ENCODE measurements around the gene ZNF660. TPM values are rescaled to one million over a fixed set of nuclear protein-coding genes. Genes with fewer than 3 reads are reported as not detected.

ZNF660 gene
- total and polyA plus RNA-seq, 9 of the 15 experiments (the other 6 are each of a cell fraction or from before 2014, with no cell fraction given), result 0.06 to 0.65 (median 0.17) TPM

DNA sequence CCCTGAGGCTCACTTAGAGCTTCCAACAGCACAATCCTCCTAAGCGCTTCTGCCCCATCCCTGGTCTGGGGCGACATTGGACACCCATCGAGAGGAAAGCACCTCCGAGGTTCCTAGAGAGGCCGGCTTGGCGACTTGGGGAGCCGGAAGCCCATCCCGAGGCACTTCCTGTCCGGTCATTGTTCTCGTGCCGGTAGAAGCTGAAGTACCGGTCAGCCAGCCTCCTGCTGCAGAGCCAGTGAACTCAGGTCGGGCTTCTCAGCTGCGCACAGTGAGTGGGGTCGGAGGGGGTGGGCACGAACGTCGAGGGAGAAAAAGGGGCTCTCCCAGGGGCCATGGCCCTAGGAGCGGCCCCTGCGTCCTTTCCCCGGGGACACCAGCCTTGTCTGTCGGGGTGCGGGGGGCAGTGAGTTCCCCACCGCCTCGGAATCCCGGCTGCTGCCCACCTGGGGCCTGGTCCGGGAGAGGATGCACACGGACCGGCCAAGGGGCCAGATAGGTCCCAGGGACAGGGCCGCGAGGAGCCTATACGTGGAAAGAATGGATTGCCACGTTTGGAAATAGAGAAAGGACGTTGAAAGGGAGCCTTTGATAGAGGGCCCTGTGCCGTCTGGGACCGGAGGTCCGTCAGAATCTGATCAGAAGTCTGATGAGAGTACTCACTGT is 63.9 kb downstream of the ZNF660 start, which contains the start of gene ZNF35 (continued):
- TF ChIP-seq PRDM10 (IDR thresholded peaks at IDR 0.05; ENCODE audit: partially characterized antibody) (no peak), ZNF785 (CRISPR knock-in tag; IDR thresholded peaks at IDR 0.05) (no peak), ZNF507 (tag; conservative IDR thresholded peaks at IDR 0.05) (no peak), RBBP5 (IDR thresholded peaks at IDR 0.05; ENCODE audit: borderline replicate concordance, insufficient read depth, low read length, poor library complexity, severe bottlenecking) (peak; percentile 80), HDAC3 (IDR thresholded peaks at IDR 0.05; ENCODE audit: borderline replicate concordance, partially characterized antibody) (no peak), GABPA (tag; conservative IDR thresholded peaks at IDR 0.05; ENCODE audit: low read depth) (peak; percentile 97), NFYB (IDR thresholded peaks at IDR 0.05; ENCODE audit: extremely low read depth, insufficient read length) (no peak), TBP (optimal IDR thresholded peaks at IDR 0.05; ENCODE audit: low read depth, low read length) (peak; percentile 73), HEY1 (CRISPR knock-in tag; IDR thresholded peaks at IDR 0.05; ENCODE audit: borderline replicate concordance) (no peak), BMI1 (IDR thresholded peaks at IDR 0.05; ENCODE audit: low read length) (no peak), SP1 (CRISPR knock-in tag; IDR thresholded peaks at IDR 0.05) (peak; percentile 64; the same call in 1 of the 2 replicates), ZNF41 (CRISPR knock-in tag; conservative IDR thresholded peaks at IDR 0.05) (no peak), ZNF740 (CRISPR knock-in tag; IDR thresholded peaks at IDR 0.05) (no peak), ZNF740 (tag; IDR thresholded peaks at IDR 0.05) (no peak), ZFP30 (CRISPR knock-in tag; IDR thresholded peaks at IDR 0.05; ENCODE audit: borderline replicate concordance) (no peak), ZNF561 (CRISPR knock-in tag; conservative IDR thresholded peaks at IDR 0.05) (no peak), U2AF1 (optimal IDR thresholded peaks at IDR 0.05; ENCODE audit: low read depth, low read length) (no peak), ZZZ3 (IDR thresholded peaks at IDR 0.05) (no peak), MTA1 (IDR thresholded peaks at IDR 0.05; ENCODE audit: borderline replicate concordance) (no peak; the same call in 1 of the 2 replicates), FOXP1 (CRISPR knock-in tag; IDR thresholded peaks at IDR 0.05) (no peak), RUNX1 (IDR thresholded peaks at IDR 0.05; ENCODE audit: low read depth) (no peak), TFAM (CRISPR knock-in tag; conservative IDR thresholded peaks at IDR 0.05) (no peak), PHB (CRISPR knock-in tag; IDR thresholded peaks at IDR 0.05) (peak; percentile 59; the same call in 1 of the 2 replicates)
- TF ChIP-seq, protein P1, sequence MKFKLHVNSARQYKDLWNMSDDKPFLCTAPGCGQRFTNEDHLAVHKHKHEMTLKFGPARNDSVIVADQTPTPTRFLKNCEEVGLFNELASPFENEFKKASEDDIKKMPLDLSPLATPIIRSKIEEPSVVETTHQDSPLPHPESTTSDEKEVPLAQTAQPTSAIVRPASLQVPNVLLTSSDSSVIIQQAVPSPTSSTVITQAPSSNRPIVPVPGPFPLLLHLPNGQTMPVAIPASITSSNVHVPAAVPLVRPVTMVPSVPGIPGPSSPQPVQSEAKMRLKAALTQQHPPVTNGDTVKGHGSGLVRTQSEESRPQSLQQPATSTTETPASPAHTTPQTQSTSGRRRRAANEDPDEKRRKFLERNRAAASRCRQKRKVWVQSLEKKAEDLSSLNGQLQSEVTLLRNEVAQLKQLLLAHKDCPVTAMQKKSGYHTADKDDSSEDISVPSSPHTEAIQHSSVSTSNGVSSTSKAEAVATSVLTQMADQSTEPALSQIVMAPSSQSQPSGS (CRISPR knock-in tag; IDR thresholded peaks at IDR 0.05), result no peak
